CD4-positive, alpha-beta T cell (primary cell): Measurements from ENCODE around the gene KIR3DL1. TPM values are rescaled to one million over a fixed set of nuclear protein-coding genes. Genes with fewer than 3 reads are reported as not detected.
"Not testable (repeated sequence)": the region's sequence is repeated elsewhere in the genome, so short reads cannot be mapped to it uniquely, and the experiment has no call there.

ENCODE experiments used
- ATAC-seq: fragments of 200-7000 bp; cut with Tn5 transposase; one replicate; pipeline ENCODE4 v1.10.0; 2022; ENCODE audit warnings: mild to moderate bottlenecking; ENCODE audit not compliant: poor library complexity
- CTCF ChIA-PET: fragments of 350-600 bp; sonication (Branson Sonifier 250); formaldehyde crosslinking; loops from one replicate; lab custom pipeline; 2021; ENCODE audit warnings: antibody characterized with exemption, inconsistent platforms; lab: Charles Lee
- POLR2A ChIA-PET: fragments of 350-600 bp; sonication (Branson Sonifier 250); formaldehyde crosslinking; loops from one replicate; lab custom pipeline; 2021; ENCODE audit warnings: antibody characterized with exemption, inconsistent platforms; lab: Charles Lee
- DNase-seq, 14 experiments: peaks; one replicate each; pipeline ENCODE4 v3.0.0-alpha.2; 2013 to 2020; ENCODE audit warnings: mixed read lengths in 2 of 14
- H3K27ac ChIP-seq, 2 donors: one replicate each; pipeline versions ENCODE4 v1.5.1 to v1.7.0; 2013; ENCODE audit warnings: low read length in 2 of 2, low read depth in 1 of 2, mild to moderate bottlenecking in 1 of 2
- H3K27me3 ChIP-seq, 2 experiments: 1 replicate in 1 of 2; 2 replicates in 1 of 2; pipeline versions ENCODE4 v1.6.1 to v1.7.0; 2013; ENCODE audit warnings: low read length in 2 of 2, control low read depth in 1 of 2, mild to moderate bottlenecking in 1 of 2, moderate library complexity in 1 of 2; ENCODE audit not compliant: insufficient read depth in 2 of 2, control insufficient read depth in 1 of 2
- H3K36me3 ChIP-seq: one replicate; pipeline ENCODE4 v1.6.1; 2013; ENCODE audit warnings: low read length, control low read depth; ENCODE audit not compliant: insufficient read depth
- H3K4me1 ChIP-seq: one replicate; pipeline ENCODE4 v1.6.1; 2013; ENCODE audit warnings: low read length, control low read depth; ENCODE audit not compliant: insufficient read depth
- H3K4me3 ChIP-seq: one replicate; pipeline ENCODE4 v1.5.1; 2013; ENCODE audit warnings: mild to moderate bottlenecking, low read length, moderate library complexity
- H3K9me3 ChIP-seq, 2 experiments: 1 replicate in 1 of 2; 2 replicates in 1 of 2; pipeline versions ENCODE4 v1.6.1 to v1.7.0; 2013; ENCODE audit warnings: low read length in 2 of 2, mild to moderate bottlenecking in 2 of 2, control low read depth in 1 of 2, moderate library complexity in 1 of 2; ENCODE audit not compliant: control insufficient read depth in 1 of 2, insufficient read depth in 1 of 2
- H3K27ac Mint-ChIP-seq: one replicate; pipeline ENCODE4 v1.8.0; 2020; ENCODE audit warnings: mixed read lengths
- H3K27me3 Mint-ChIP-seq: one replicate; pipeline ENCODE4 v1.8.0; 2021; ENCODE audit warnings: mixed read lengths
- H3K36me3 Mint-ChIP-seq: one replicate; pipeline ENCODE4 v1.8.0; 2021; ENCODE audit warnings: low read depth, mixed read lengths
- H3K4me1 Mint-ChIP-seq: one replicate; pipeline ENCODE4 v1.8.0; 2021; ENCODE audit warnings: low read depth, mixed read lengths
- H3K4me3 Mint-ChIP-seq: one replicate; pipeline ENCODE4 v1.8.0; 2020; ENCODE audit warnings: mild to moderate bottlenecking, mixed read lengths
- H3K9me3 Mint-ChIP-seq: one replicate; pipeline ENCODE4 v1.8.0; 2020; ENCODE audit warnings: mixed read lengths
- CTCF ChIP-seq: fragments of 200-600 bp; IDR thresholded peaks from one replicate; pipeline ENCODE4 v1.8.0; 2022; ENCODE audit warnings: antibody characterized with exemption, mild to moderate bottlenecking
- intact Hi-C, 2 experiments: fragments of 100-400 bp; cut with DNase I in 1 of 2; cut with micrococcal nuclease in 1 of 2; formaldehyde crosslinking; loops; one replicate each; pipeline versions ENCODE4 v1.15.1 to v1.9.0; 2023 to 2025; cut with DNase I, micrococcal nuclease
- total RNA-seq, 174 experiments: library from RNA in 2 of 174; stranded (reverse) in 2 of 174; gene quantifications; one replicate each; pipeline ENCODE4 v1.2.3 and lab custom pipeline; 2021 to 2026

The KIR3DL1 gene
- total RNA-seq, 2 experiments from 2014 or later = not detected

GRCh38 chr19:54837522-54837921, 21.3 kb downstream of the KIR3DL1 start:
- ATAC-seq, H3K4me3 Mint-ChIP-seq, CTCF ChIA-PET, H3K27ac Mint-ChIP-seq, H3K4me1 Mint-ChIP-seq, H3K36me3 Mint-ChIP-seq, POLR2A ChIA-PET, H3K9me3 Mint-ChIP-seq, H3K27me3 Mint-ChIP-seq, H3K4me3 ChIP-seq, H3K4me1 ChIP-seq, H3K27me3 ChIP-seq, H3K27ac ChIP-seq, H3K9me3 ChIP-seq, H3K36me3 ChIP-seq, intact Hi-C loops: not testable (repeated sequence)
- peak in 2 of 14 experiments; percentile 28 to 43 for DNase-seq

GRCh38 chr19:54843171-54843570, 26.9 kb downstream of the KIR3DL1 start:
- H3K36me3 Mint-ChIP-seq, intact Hi-C loops, ATAC-seq, H3K4me1 ChIP-seq, H3K4me3 Mint-ChIP-seq, H3K27me3 ChIP-seq, H3K9me3 Mint-ChIP-seq, CTCF ChIA-PET, H3K9me3 ChIP-seq, H3K36me3 ChIP-seq, H3K4me3 ChIP-seq, POLR2A ChIA-PET, H3K27ac ChIP-seq, H3K27ac Mint-ChIP-seq, H3K4me1 Mint-ChIP-seq: not testable (repeated sequence)
- H3K27me3 Mint-ChIP-seq = peaks cover 29% of the 10 kb centered on the region
- peak in 1 of 14 experiments; percentile 39 for DNase-seq

- H3K27me3 ChIP-seq, ATAC-seq, CTCF ChIA-PET, H3K4me1 Mint-ChIP-seq, H3K4me3 ChIP-seq, H3K36me3 Mint-ChIP-seq, H3K4me1 ChIP-seq, POLR2A ChIA-PET, H3K36me3 ChIP-seq, intact Hi-C loops, H3K4me3 Mint-ChIP-seq, H3K27ac ChIP-seq, H3K9me3 Mint-ChIP-seq, H3K9me3 ChIP-seq: not testable (repeated sequence)
- DNase-seq = peak in 1 of 14 experiments; percentile 34
- Mint-ChIP-seq H3K27me3 (peaks cover 13% of the 10 kb centered on the region), H3K27ac (peak within 1 kb of the TSS; percentile 26)
These were observed 33.9 kb downstream of the KIR3DL1 start, which contains the start of gene KIR3DL2 for GRCh38 chr19:54850061-54850640. KIR3DL2 (plus strand) TSS chr19:54850443; CDS start chr19:54850476, 33 bp downstream.

GRCh38 chr19:54850930-54851329, 34.7 kb downstream of the KIR3DL1 start:
- Mint-ChIP-seq H3K9me3 (peaks cover 1% of the 10 kb centered on the region), H3K27ac (no peak overlapping the region), H3K36me3 (no peaks in the 10 kb centered on the region), H3K27me3 (peaks cover 13% of the 10 kb centered on the region), H3K4me3 (no peak overlapping the region), H3K4me1 (no peaks in the 10 kb centered on the region)
- TF ChIP-seq CTCF = no peak
- ChIA-PET CTCF (no interaction called here), POLR2A (no interaction called here)
- Histone ChIP-seq H3K4me1 (no peaks in the 10 kb centered on the region), H3K27ac (no peak overlapping the region), H3K27me3 (peaks cover 0 to 3% of the 10 kb centered on the region in 2 experiments), H3K36me3 (no peaks in the 10 kb centered on the region), H3K9me3 (peaks cover 0 to 5% of the 10 kb centered on the region in 2 experiments), H3K4me3 (no peak overlapping the region)
- ATAC-seq (no peak), DNase-seq (no peak)
- intact Hi-C loops = no loop called here
